Skeletal muscle satellite cell (primary cell): ENCODE data around the gene CHM. TPM values are rescaled to one million over a fixed set of nuclear protein-coding genes. Genes with fewer than 3 reads are reported as not detected.
A peak's percentile ranks its signal among the peaks of the same experiment; 100 is the strongest.

Source experiments
- H3K27me3 ChIP-seq: 2 replicates; pipeline ENCODE4 v1.7.0; 2013; ENCODE audit warnings: low read length; ENCODE audit not compliant: control insufficient read depth, insufficient read depth
- H3K36me3 ChIP-seq: 2 replicates; pipeline ENCODE4 v1.7.0; 2013; ENCODE audit warnings: mild to moderate bottlenecking, control low read depth, low read length; ENCODE audit not compliant: insufficient read depth
- H3K4me1 ChIP-seq: 2 replicates; pipeline ENCODE4 v1.7.0; 2013; ENCODE audit warnings: low read length; ENCODE audit not compliant: control insufficient read depth, insufficient read depth
- H3K4me2 ChIP-seq: 2 replicates; pipeline ENCODE4 v1.7.0; 2013; ENCODE audit warnings: mild to moderate bottlenecking, low read length
- H3K4me3 ChIP-seq: 2 replicates; pipeline ENCODE4 v1.7.0; 2013; ENCODE audit warnings: low read length
- H3K9ac ChIP-seq: 2 replicates; pipeline ENCODE4 v1.7.0; 2013; ENCODE audit warnings: mild to moderate bottlenecking, low read depth, low read length, moderate library complexity
- H3K9me3 ChIP-seq: replicated peaks from 2 replicates; pipeline ENCODE4 v1.7.0; 2013; ENCODE audit warnings: mild to moderate bottlenecking, control low read depth, low read length
- total RNA-seq: library from RNA; depleted of rRNA; stranded (reverse); fragments of >200 nt; gene quantifications from 2 replicates; pipeline ENCODE4 v1.2.3, GENCODE V29; 2012; rRNA removed

The CHM gene
- total RNA-seq, result 18.1 and 26.4 TPM in 2 replicates

- H3K9ac ChIP-seq, result peak within 1 kb of the TSS; percentile 89
- H3K4me1 ChIP-seq, result no peaks in the 10 kb centered on the region
- H3K27me3 ChIP-seq, result no peaks in the 10 kb centered on the region
- H3K36me3 ChIP-seq, result no peaks in the 10 kb centered on the region
- peak within 1 kb of the TSS; percentile 75 for H3K4me3 ChIP-seq
- H3K9me3 ChIP-seq, result no peaks in the 10 kb centered on the region
- H3K4me2 ChIP-seq, result peak within 1 kb of the TSS; percentile 77
Observed at GRCh38 chrX:86047174-86047935, at the start of gene CHM. Gene CHM (minus strand): TSS chrX:86047558. CDS start chrX:86047532, 26 bp downstream.

- Histone ChIP-seq H3K9ac (no peak overlapping the region), H3K9me3 (no peaks in the 10 kb centered on the region), H3K27me3 (no peaks in the 10 kb centered on the region), H3K4me3 (no peak overlapping the region), H3K4me2 (no peak overlapping the region), H3K36me3 (no peaks in the 10 kb centered on the region), H3K4me1 (no peaks in the 10 kb centered on the region)
Observed at GRCh38 chrX:86078650-86079049, 31.3 kb upstream of the CHM start.

- Histone ChIP-seq H3K27me3 (no peaks in the 10 kb centered on the region), H3K9me3 (no peaks in the 10 kb centered on the region), H3K4me2 (no peak overlapping the region), H3K36me3 (no peaks in the 10 kb centered on the region), H3K4me3 (no peak overlapping the region), H3K9ac (no peak overlapping the region), H3K4me1 (no peaks in the 10 kb centered on the region)
Observed at GRCh38 chrX:86066998-86067397, 19.6 kb upstream of the CHM start.

- Histone ChIP-seq H3K4me1 (no peaks in the 10 kb centered on the region), H3K9me3 (no peaks in the 10 kb centered on the region), H3K36me3 (no peaks in the 10 kb centered on the region), H3K27me3 (no peaks in the 10 kb centered on the region), H3K9ac (no peak overlapping the region), H3K4me2 (no peak overlapping the region), H3K4me3 (no peak overlapping the region)
Observed at GRCh38 chrX:86061407-86061806, 14.0 kb upstream of the CHM start.

GRCh38 chrX:86051741-86052140, 4.4 kb upstream of the CHM start:
- H3K27me3 ChIP-seq, result no peaks in the 10 kb centered on the region
- H3K9ac ChIP-seq, result no peak overlapping the region
- H3K36me3 ChIP-seq, result no peaks in the 10 kb centered on the region
- H3K4me2 ChIP-seq, result no peak overlapping the region
- H3K4me3 ChIP-seq, result no peak overlapping the region
- no peaks in the 10 kb centered on the region for H3K4me1 ChIP-seq
- no peaks in the 10 kb centered on the region for H3K9me3 ChIP-seq

GRCh38 chrX:86047936-86048280, 550 bp upstream of the CHM start:
- Histone ChIP-seq H3K9ac (peak overlapping the region; percentile 89), H3K4me3 (peak overlapping the region; percentile 75), H3K36me3 (no peaks in the 10 kb centered on the region), H3K4me2 (peak overlapping the region; percentile 77), H3K27me3 (no peaks in the 10 kb centered on the region), H3K9me3 (no peaks in the 10 kb centered on the region), H3K4me1 (no peaks in the 10 kb centered on the region)

- no peaks in the 10 kb centered on the region for H3K9me3 ChIP-seq
- H3K9ac ChIP-seq, result no peak overlapping the region
- H3K36me3 ChIP-seq, result no peaks in the 10 kb centered on the region
- no peak overlapping the region for H3K4me3 ChIP-seq
- no peaks in the 10 kb centered on the region for H3K27me3 ChIP-seq
- no peaks in the 10 kb centered on the region for H3K4me1 ChIP-seq
- H3K4me2 ChIP-seq, result no peak overlapping the region
Observed at GRCh38 chrX:86044216-86044615, 3.1 kb downstream of the CHM start.

- Histone ChIP-seq H3K36me3 (no peaks in the 10 kb centered on the region), H3K4me3 (no peak overlapping the region), H3K9ac (no peak overlapping the region), H3K9me3 (no peaks in the 10 kb centered on the region), H3K4me1 (peaks cover 11% of the 10 kb centered on the region), H3K27me3 (no peaks in the 10 kb centered on the region), H3K4me2 (no peak overlapping the region)
Observed at GRCh38 chrX:86039625-86040568, 7.5 kb downstream of the CHM start.

- Histone ChIP-seq H3K4me1 (peaks cover 11% of the 10 kb centered on the region), H3K27me3 (no peaks in the 10 kb centered on the region), H3K9me3 (no peaks in the 10 kb centered on the region), H3K4me3 (no peak overlapping the region), H3K36me3 (no peaks in the 10 kb centered on the region), H3K4me2 (no peak overlapping the region), H3K9ac (no peak overlapping the region)
Observed at GRCh38 chrX:86033385-86033784, 14.0 kb downstream of the CHM start.

GRCh38 chrX:86028681-86029080, 18.7 kb downstream of the CHM start:
- H3K36me3 ChIP-seq, result no peaks in the 10 kb centered on the region
- H3K4me1 ChIP-seq, result peaks cover 6% of the 10 kb centered on the region
- H3K4me3 ChIP-seq, result no peak overlapping the region
- H3K4me2 ChIP-seq, result no peak overlapping the region
- H3K27me3 ChIP-seq, result no peaks in the 10 kb centered on the region
- no peaks in the 10 kb centered on the region for H3K9me3 ChIP-seq
- no peak overlapping the region for H3K9ac ChIP-seq

- peaks cover 9% of the 10 kb centered on the region for H3K4me1 ChIP-seq
- no peak overlapping the region for H3K4me2 ChIP-seq
- no peaks in the 10 kb centered on the region for H3K27me3 ChIP-seq
- H3K4me3 ChIP-seq, result no peak overlapping the region
- H3K9me3 ChIP-seq, result no peaks in the 10 kb centered on the region
- H3K9ac ChIP-seq, result no peak overlapping the region
- no peaks in the 10 kb centered on the region for H3K36me3 ChIP-seq
Observed at GRCh38 chrX:86023811-86024210, 23.5 kb downstream of the CHM start.
